SK-N-MC (cell line): ENCODE data around the gene LAMP5.

ENCODE experiments used
- EZH2 ChIP-seq: fragments of 200-600 bp; sonication (generic); IDR thresholded peaks from one replicate; pipeline ENCODE4 v1.6.1; 2017; ENCODE audit warnings: antibody characterized with exemption
- POLR2AphosphoS5 ChIP-seq: IDR thresholded peaks from 2 replicates; pipeline ENCODE4 v1.6.1; 2012; ENCODE audit warnings: mild to moderate bottlenecking, low read depth, low read length, borderline replicate concordance

DNA sequence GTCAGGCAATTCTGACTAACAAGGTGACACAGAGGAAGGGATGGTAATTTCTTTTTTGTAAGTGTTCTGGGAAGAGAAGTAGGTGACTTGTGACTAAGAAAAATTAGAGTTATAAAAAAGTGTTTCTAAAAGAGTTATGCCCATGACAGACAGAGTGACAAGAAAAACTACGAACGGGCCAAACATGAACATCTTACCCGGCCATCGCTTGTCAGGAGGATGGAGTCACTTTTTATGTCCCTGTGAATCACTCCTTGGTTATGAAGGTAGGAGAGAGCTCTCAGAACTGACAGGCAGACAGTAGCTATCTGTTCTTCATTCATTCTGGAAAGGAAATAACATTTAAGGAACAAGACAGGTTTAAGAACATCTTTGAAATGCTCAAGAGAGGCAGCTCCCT lies 43.0 kb downstream of the LAMP5 start:
- TF ChIP-seq EZH2 (no peak), POLR2AphosphoS5 (no peak)
